Transverse colon (tissue), 4 donors: ENCODE measurements around the gene SYT4. TPM values are rescaled to one million over a fixed set of nuclear protein-coding genes. Genes with fewer than 3 reads are reported as not detected.
"Not testable (repeated sequence)": the region's sequence is repeated elsewhere in the genome, so short reads cannot be mapped to it uniquely, and the experiment has no call there.

ENCODE experiments used
- DNase-seq: peaks from one replicate; pipeline ENCODE4 v3.0.0-alpha.2; 2019
- H3K27ac ChIP-seq, 4 donors: fragments of 200-600 bp; sonication (generic); 2 replicates each; pipeline ENCODE4 v1.5.1; 2016 to 2018; ENCODE audit warnings: inconsistent platforms in 4 of 4
- H3K27me3 ChIP-seq: fragments of 200-600 bp; sonication (generic); 2 replicates; pipeline ENCODE4 v1.5.1; 2017; ENCODE audit warnings: inconsistent platforms
- H3K36me3 ChIP-seq, 4 donors: fragments of 200-600 bp; sonication (generic); 2 replicates each; pipeline ENCODE4 v1.5.1; 2017 to 2019; ENCODE audit warnings: inconsistent platforms in 4 of 4
- H3K4me1 ChIP-seq, 4 donors: fragments of 200-600 bp; sonication (generic); 2 replicates each; pipeline ENCODE4 v1.5.1; 2017 to 2020; ENCODE audit warnings: inconsistent platforms in 4 of 4
- H3K4me3 ChIP-seq, 4 donors: fragments of 200-600 bp; sonication (generic); 1 replicate in 1 of 4; 2 replicates in 3 of 4; pipeline versions ENCODE4 v1.5.1 to v1.6.1; 2017 to 2019; ENCODE audit warnings: inconsistent platforms in 4 of 4
- H3K9me3 ChIP-seq, 2 donors: fragments of 200-600 bp; sonication (generic); 2 replicates each; pipeline ENCODE4 v1.5.1; 2017 to 2019; ENCODE audit warnings: inconsistent platforms in 2 of 2
- EP300 ChIP-seq: sonication (generic); formaldehyde crosslinking; IDR thresholded peaks from one replicate; pipeline ENCODE4 v1.6.1; 2017; ENCODE audit warnings: antibody characterized with exemption, low read depth
- POLR2A ChIP-seq: fragments of 450-650 bp; IDR thresholded peaks from one replicate; pipeline ENCODE4 v1.6.1; 2016; ENCODE audit warnings: antibody characterized with exemption, mild to moderate bottlenecking, moderate library complexity
- POLR2AphosphoS5 ChIP-seq, 3 donors: sonication (generic); formaldehyde crosslinking; IDR thresholded peaks; one replicate each; pipeline ENCODE4 v1.6.1; 2016; ENCODE audit warnings: antibody characterized with exemption in 3 of 3
- WGBS, 2 donors: methylation state at CpG; one replicate each; pipeline ENCODE4 v1.1.5; 2018; ENCODE audit warnings: low coverage in 1 of 2; 5-methylcytosine and 5-hydroxymethylcytosine counted together
- in situ Hi-C, 4 donors: fragments of 200-750 bp; cut with MboI; loops; one replicate each; pipeline versions ENCODE4 v1.15.0 to v1.15.1; 2017; ENCODE audit warnings: low sequenced_read_pairs in 3 of 4, low pct_ligation_motif_present in 1 of 4, low pct_unique_long_range_greater_than_20kb in 1 of 4
- intact Hi-C: fragments of 100-400 bp; cut with DNase I; formaldehyde crosslinking; loops from one replicate; pipeline ENCODE4 v1.15.1; 2023; ENCODE audit warnings: low total_unique reads
- total RNA-seq, 4 donors: library from RNA; depleted of rRNA; stranded (reverse); fragments of >200 nt; gene quantifications; one replicate each; pipeline ENCODE4 v1.1.0, GENCODE V29; 2016
- TF ChIP-seq, protein P1 (sequence below), 5 experiments: fragments of 200-600 bp in 3 of 5; fragments of 450-650 bp in 2 of 5; sonication (generic) in 3 of 5; IDR thresholded peaks; 1 replicate in 2 of 5; 2 replicates in 3 of 5; pipeline ENCODE4 v1.5.1; 2016 to 2017; ENCODE audit warnings: antibody characterized with exemption in 5 of 5, inconsistent platforms in 3 of 5, mild to moderate bottlenecking in 2 of 5, moderate library complexity in 1 of 5

Gene SYT4
- total RNA-seq, 4 donors from 2014 or later = 0.68 to 2.7 TPM; not detected in 2

GRCh38 chr18:43310239-43310638 is 32.9 kb upstream of the SYT4 start:
- no peak for DNase-seq
- in situ Hi-C loops (no loop called here), intact Hi-C loops (no loop called here)
- H3K27me3 ChIP-seq = no peaks in the 10 kb centered on the region
- TF ChIP-seq, protein P1, sequence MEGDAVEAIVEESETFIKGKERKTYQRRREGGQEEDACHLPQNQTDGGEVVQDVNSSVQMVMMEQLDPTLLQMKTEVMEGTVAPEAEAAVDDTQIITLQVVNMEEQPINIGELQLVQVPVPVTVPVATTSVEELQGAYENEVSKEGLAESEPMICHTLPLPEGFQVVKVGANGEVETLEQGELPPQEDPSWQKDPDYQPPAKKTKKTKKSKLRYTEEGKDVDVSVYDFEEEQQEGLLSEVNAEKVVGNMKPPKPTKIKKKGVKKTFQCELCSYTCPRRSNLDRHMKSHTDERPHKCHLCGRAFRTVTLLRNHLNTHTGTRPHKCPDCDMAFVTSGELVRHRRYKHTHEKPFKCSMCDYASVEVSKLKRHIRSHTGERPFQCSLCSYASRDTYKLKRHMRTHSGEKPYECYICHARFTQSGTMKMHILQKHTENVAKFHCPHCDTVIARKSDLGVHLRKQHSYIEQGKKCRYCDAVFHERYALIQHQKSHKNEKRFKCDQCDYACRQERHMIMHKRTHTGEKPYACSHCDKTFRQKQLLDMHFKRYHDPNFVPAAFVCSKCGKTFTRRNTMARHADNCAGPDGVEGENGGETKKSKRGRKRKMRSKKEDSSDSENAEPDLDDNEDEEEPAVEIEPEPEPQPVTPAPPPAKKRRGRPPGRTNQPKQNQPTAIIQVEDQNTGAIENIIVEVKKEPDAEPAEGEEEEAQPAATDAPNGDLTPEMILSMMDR (IDR thresholded peaks at IDR 0.05) = no peak
- TF ChIP-seq EP300 (no peak), POLR2AphosphoS5 (IDR thresholded peaks at IDR 0.05) (no peak), POLR2A (no peak)
- WGBS, 2 donors = 38 to 45% methylated on average over 1 of the region's 1 CpG
- no peak overlapping the region for H3K4me3 ChIP-seq
- H3K36me3 ChIP-seq = no peaks in the 10 kb centered on the region
- H3K9me3 ChIP-seq = no peaks in the 10 kb centered on the region
- no peak overlapping the region for H3K27ac ChIP-seq
- no peaks in the 10 kb centered on the region for H3K4me1 ChIP-seq

GRCh38 chr18:43303376-43303775 is 26.1 kb upstream of the SYT4 start:
- in situ Hi-C loops (no loop called here), intact Hi-C loops (no loop called here)
- Histone ChIP-seq H3K4me1 (no peaks in the 10 kb centered on the region), H3K36me3 (no peaks in the 10 kb centered on the region), H3K9me3 (no peaks in the 10 kb centered on the region), H3K27ac (no peak overlapping the region), H3K27me3 (no peaks in the 10 kb centered on the region), H3K4me3 (no peak overlapping the region)
- DNase-seq = no peak
- WGBS, 2 donors = 58 to 59% methylated on average over 2 of the region's 2 CpGs
- no peak for TF ChIP-seq POLR2A
- no peak for TF ChIP-seq EP300
- TF ChIP-seq, protein P1 (IDR thresholded peaks at IDR 0.05) = no peak
- no peak for TF ChIP-seq POLR2AphosphoS5 (IDR thresholded peaks at IDR 0.05)

- intact Hi-C loops = loop anchor here (10.0 kb wide), 1 partner anchor 1521 kb away; no protein-coding TSS in a partner anchor
- in situ Hi-C loops, H3K36me3 ChIP-seq, H3K27ac ChIP-seq, H3K4me1 ChIP-seq, H3K9me3 ChIP-seq, H3K4me3 ChIP-seq, H3K27me3 ChIP-seq, DNase-seq: not testable (repeated sequence)
- 70% methylated on average over 11 of the region's 11 CpGs; no CpG with 5 or more reads in 1 of the 2 donors for WGBS, 2 donors
Measured at GRCh38 chr18:43286187-43286586, 8.9 kb upstream of the SYT4 start.

DNA sequence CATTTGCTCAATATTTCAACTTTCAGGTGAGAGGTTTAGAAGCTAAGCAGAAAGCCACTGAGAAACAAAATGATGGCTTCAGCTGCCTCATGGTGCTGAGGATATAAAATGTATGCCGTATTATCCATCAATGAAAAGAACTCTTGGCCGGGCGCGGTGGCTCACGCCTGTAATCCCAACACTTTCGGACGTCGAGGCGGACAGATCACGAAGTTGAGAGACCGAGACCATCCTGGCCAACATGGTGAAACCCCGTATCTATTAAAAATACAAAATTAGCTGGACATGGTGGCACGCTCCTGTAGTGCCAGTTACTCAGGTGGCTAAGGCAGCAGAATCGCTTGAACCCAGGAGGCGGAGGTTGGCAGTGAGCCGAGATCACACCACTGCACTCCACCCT is 6.0 kb upstream of the SYT4 start:
- in situ Hi-C loops (no loop called here), intact Hi-C loops (loop anchor here (10.0 kb wide), 1 partner anchor 1518 kb away; no protein-coding TSS in a partner anchor)
- Histone ChIP-seq H3K9me3 (no peaks in the 10 kb centered on the region), H3K4me1 (no peaks in the 10 kb centered on the region), H3K4me3 (no peak overlapping the region), H3K27me3 (peaks cover 2% of the 10 kb centered on the region), H3K27ac (no peak overlapping the region), H3K36me3 (no peaks in the 10 kb centered on the region)
- DNase-seq = no peak
- no peak for TF ChIP-seq POLR2A
- WGBS, 2 donors = 95% methylated on average over 16 of the region's 16 CpGs; no CpG with 5 or more reads in 1 of the 2 donors

DNA sequence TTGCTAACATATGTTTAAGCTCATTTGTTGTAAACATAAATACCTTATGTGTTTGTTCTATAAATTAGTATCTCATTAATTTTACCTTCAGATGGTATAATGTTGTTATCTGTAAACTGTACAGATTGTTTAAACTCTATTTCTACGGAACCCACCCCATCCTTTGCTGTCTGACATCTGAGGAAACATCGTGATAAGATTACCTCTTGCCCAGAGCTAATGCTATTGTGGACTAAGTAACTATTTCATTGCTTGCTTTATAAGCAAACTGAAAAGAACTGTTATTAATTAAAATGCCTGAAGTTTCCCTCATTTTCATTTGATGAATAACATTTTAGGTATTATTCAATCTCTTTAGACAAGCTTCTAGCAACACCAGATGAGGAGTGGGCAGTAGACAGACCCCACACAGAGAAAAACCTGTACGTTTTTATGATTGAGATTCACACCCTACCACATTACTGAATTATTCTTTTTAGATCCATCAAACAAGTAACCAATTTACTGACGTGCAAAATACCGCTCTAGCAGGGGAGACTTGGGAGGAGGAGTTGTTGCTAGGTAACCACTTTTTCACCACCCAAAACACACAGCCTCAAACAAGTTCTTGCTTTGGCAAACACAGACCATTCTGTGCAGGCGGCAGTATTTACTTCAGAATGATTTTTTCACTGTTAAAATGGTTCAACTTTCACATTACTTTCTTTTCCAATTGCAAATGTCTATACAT is 1.9 kb upstream of the SYT4 start:
- TF ChIP-seq EP300 = no peak
- TF ChIP-seq, protein P1 (IDR thresholded peaks at IDR 0.05) = no peak
- TF ChIP-seq POLR2AphosphoS5 (IDR thresholded peaks at IDR 0.05) = no peak
- no peak for TF ChIP-seq POLR2A
- in situ Hi-C loops = loop anchor here in 1 of 4 donors (10.0 kb wide), 1 partner anchor 1164 kb away; no protein-coding TSS in a partner anchor
- Histone ChIP-seq H3K9me3 (no peaks in the 10 kb centered on the region), H3K4me3 (no peak overlapping the region), H3K4me1 (no peaks in the 10 kb centered on the region), H3K36me3 (no peaks in the 10 kb centered on the region), H3K27ac (no peak overlapping the region), H3K27me3 (peaks cover 14% of the 10 kb centered on the region)
- intact Hi-C loops = loop anchor here (10.0 kb wide), 1 partner anchor 1164 kb away; no protein-coding TSS in a partner anchor
- no peak for DNase-seq
- 5 to 10% methylated on average over 6 of the region's 6 CpGs for whole genome bisulfite sequencing, 2 donors
